Measurements from ENCODE around the gene RMND1.

The RMND1 gene

DNA sequence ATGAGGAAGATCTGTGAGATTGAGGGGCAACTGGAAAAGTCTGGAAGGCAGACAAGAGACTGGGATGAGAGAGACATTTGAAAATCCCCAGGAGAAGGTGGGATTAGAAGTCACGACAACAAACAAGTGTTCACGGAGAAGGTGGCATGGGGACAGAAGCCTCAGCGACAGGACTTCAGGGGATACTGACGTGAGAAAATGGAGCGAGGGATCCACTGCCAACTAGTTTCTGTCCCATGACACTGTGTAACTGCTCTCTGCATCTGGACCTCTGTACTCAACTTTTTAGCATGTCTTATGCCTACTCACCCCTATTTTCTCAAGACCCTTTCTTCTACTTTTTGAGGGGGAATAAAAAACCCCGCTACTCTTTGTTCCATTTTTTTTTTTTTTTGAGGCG lies 42.2 kb downstream of the RMND1 start:
- Histone ChIP-seq H3K4me3 (ENCODE audit: low read length) (no peak overlapping the region), H3K27ac (ENCODE audit: low read length) (no peak overlapping the region), H3K4me1 (ENCODE audit: control insufficient read depth, low read depth, low read length) (no peaks in the 10 kb centered on the region), H3K9me3 (ENCODE audit: control insufficient read depth, low read depth, low read length) (no peaks in the 10 kb centered on the region), H3K9ac (ENCODE audit: low read length) (no peak overlapping the region), H3K36me3 (ENCODE audit: control insufficient read depth, low read depth, low read length) (peaks cover 18% of the 10 kb centered on the region), H3K27me3 (ENCODE audit: control insufficient read depth, insufficient read depth, low read length) (no peaks in the 10 kb centered on the region)

DNA sequence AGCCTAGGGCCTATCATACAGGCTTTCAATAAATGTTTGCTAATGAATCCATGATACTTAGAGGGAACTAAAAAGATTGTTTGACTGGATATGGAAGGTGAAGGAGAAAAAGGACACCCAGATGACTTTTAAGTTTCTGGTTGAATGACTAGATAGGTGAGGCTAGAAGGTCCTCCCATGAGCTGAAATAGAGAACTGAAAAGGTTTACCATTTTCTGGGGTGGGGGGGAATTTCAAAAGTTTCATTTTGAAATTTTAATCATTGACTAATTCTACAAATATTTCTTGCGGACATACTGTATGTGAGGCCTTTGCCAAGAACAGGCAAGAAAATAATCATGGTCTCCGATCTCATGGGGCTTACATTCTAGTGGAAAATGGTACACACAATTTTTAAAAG lies 42.7 kb downstream of the RMND1 start:
- Histone ChIP-seq H3K4me3 (ENCODE audit: low read length) (no peak overlapping the region), H3K27me3 (ENCODE audit: control insufficient read depth, insufficient read depth, low read length) (no peaks in the 10 kb centered on the region), H3K9me3 (ENCODE audit: control insufficient read depth, low read depth, low read length) (no peaks in the 10 kb centered on the region), H3K36me3 (ENCODE audit: control insufficient read depth, low read depth, low read length) (peaks cover 15% of the 10 kb centered on the region), H3K27ac (ENCODE audit: low read length) (no peak overlapping the region), H3K9ac (ENCODE audit: low read length) (no peak overlapping the region), H3K4me1 (ENCODE audit: control insufficient read depth, low read depth, low read length) (no peaks in the 10 kb centered on the region)

GRCh38 chr6:151408858-151409257 lies 43.1 kb downstream of the RMND1 start:
- H3K36me3 ChIP-seq (ENCODE audit: control insufficient read depth, low read depth, low read length) = peaks cover 16% of the 10 kb centered on the region
- no peak overlapping the region for H3K27ac ChIP-seq (ENCODE audit: low read length)
- H3K9ac ChIP-seq (ENCODE audit: low read length) = no peak overlapping the region
- H3K4me3 ChIP-seq (ENCODE audit: low read length) = no peak overlapping the region
- no peaks in the 10 kb centered on the region for H3K9me3 ChIP-seq (ENCODE audit: control insufficient read depth, low read depth, low read length)
- no peaks in the 10 kb centered on the region for H3K4me1 ChIP-seq (ENCODE audit: control insufficient read depth, low read depth, low read length)
- no peaks in the 10 kb centered on the region for H3K27me3 ChIP-seq (ENCODE audit: control insufficient read depth, insufficient read depth, low read length)

- no peaks in the 10 kb centered on the region for H3K4me1 ChIP-seq (ENCODE audit: control insufficient read depth, low read depth, low read length)
- peaks cover 16% of the 10 kb centered on the region for H3K36me3 ChIP-seq (ENCODE audit: control insufficient read depth, low read depth, low read length)
- H3K27ac ChIP-seq (ENCODE audit: low read length) = no peak overlapping the region
- H3K9ac ChIP-seq (ENCODE audit: low read length) = no peak overlapping the region
- no peaks in the 10 kb centered on the region for H3K9me3 ChIP-seq (ENCODE audit: control insufficient read depth, low read depth, low read length)
- H3K27me3 ChIP-seq (ENCODE audit: control insufficient read depth, insufficient read depth, low read length) = no peaks in the 10 kb centered on the region
- no peak overlapping the region for H3K4me3 ChIP-seq (ENCODE audit: low read length)
Observed at GRCh38 chr6:151403919-151404308, 48.0 kb downstream of the RMND1 start.

DNA sequence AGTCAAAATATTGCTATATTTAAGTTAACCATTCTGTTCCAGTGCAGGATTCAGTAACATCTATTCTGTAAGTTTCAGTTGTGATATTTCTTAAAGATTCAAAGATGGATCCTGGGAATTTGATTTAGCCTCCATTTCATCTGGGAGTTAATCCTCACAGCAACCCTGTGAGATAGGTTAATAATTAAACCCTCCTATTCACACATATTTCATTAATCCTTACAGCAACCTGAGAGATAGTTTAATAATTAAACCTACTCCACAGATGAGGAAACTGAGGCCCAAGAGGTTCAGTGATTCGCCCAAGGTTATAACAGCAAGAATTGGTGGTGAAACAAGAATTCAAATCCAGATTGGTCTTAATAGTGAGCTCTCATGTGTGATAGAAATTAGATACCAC lies 49.7 kb downstream of the RMND1 start:
- H3K27ac ChIP-seq (ENCODE audit: low read length) = no peak overlapping the region
- no peaks in the 10 kb centered on the region for H3K27me3 ChIP-seq (ENCODE audit: control insufficient read depth, insufficient read depth, low read length)
- peaks cover 21% of the 10 kb centered on the region for H3K36me3 ChIP-seq (ENCODE audit: control insufficient read depth, low read depth, low read length)
- no peaks in the 10 kb centered on the region for H3K9me3 ChIP-seq (ENCODE audit: control insufficient read depth, low read depth, low read length)
- H3K9ac ChIP-seq (ENCODE audit: low read length) = no peak overlapping the region
- H3K4me1 ChIP-seq (ENCODE audit: control insufficient read depth, low read depth, low read length) = no peaks in the 10 kb centered on the region
- no peak overlapping the region for H3K4me3 ChIP-seq (ENCODE audit: low read length)

DNA sequence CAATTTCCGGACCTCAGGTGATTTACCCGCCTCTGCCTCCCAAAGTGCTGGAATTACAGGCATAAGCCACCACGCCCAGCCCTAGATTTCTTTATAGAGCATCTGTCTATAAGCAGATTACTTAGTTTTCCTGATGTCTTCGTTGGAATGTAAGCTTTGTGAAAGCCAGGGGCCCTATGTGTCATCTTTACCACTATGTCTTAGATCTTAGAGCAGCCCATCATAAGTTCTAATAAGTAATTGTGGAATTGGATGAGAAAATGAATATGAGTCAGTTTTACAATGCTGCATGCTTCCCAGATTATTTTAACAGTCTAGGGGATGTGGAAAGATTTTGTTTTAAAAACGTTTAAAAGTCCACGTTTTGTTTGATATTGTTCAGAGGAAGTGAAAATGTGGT lies 51.5 kb downstream of the RMND1 start:
- Histone ChIP-seq H3K27ac (ENCODE audit: low read length) (no peak overlapping the region), H3K4me1 (ENCODE audit: control insufficient read depth, low read depth, low read length) (no peaks in the 10 kb centered on the region), H3K9me3 (ENCODE audit: control insufficient read depth, low read depth, low read length) (no peaks in the 10 kb centered on the region), H3K9ac (ENCODE audit: low read length) (no peak overlapping the region), H3K27me3 (ENCODE audit: control insufficient read depth, insufficient read depth, low read length) (no peaks in the 10 kb centered on the region), H3K4me3 (ENCODE audit: low read length) (no peak overlapping the region), H3K36me3 (ENCODE audit: control insufficient read depth, low read depth, low read length) (peaks cover 16% of the 10 kb centered on the region)

GRCh38 chr6:151399679-151400078 lies 52.2 kb downstream of the RMND1 start:
- Histone ChIP-seq H3K4me1 (ENCODE audit: control insufficient read depth, low read depth, low read length) (no peaks in the 10 kb centered on the region), H3K27ac (ENCODE audit: low read length) (no peak overlapping the region), H3K9me3 (ENCODE audit: control insufficient read depth, low read depth, low read length) (no peaks in the 10 kb centered on the region), H3K9ac (ENCODE audit: low read length) (peak overlapping the region; percentile 9), H3K36me3 (ENCODE audit: control insufficient read depth, low read depth, low read length) (peaks cover 16% of the 10 kb centered on the region), H3K27me3 (ENCODE audit: control insufficient read depth, insufficient read depth, low read length) (no peaks in the 10 kb centered on the region), H3K4me3 (ENCODE audit: low read length) (no peak overlapping the region)

DNA sequence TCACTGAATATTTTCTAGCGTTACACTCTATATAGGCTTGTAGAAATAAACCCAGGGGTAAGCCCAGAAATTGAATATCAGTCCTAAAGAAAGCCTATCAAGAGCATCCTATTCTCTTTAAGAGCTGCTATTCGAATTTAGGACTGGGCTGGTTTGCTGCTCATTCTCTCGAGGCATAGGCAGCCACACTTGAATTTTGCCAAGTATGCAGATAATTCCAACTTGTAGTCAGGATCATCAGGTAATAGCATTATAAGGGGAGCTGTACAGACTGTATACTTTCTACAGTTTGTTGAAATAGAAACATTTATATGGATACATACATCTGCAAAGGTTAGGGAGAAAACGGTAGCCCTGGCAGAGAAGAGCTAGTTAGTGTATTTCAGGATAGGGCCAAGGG lies 58.5 kb downstream of the RMND1 start:
- peaks cover 16% of the 10 kb centered on the region for H3K4me1 ChIP-seq (ENCODE audit: control insufficient read depth, low read depth, low read length)
- H3K27me3 ChIP-seq (ENCODE audit: control insufficient read depth, insufficient read depth, low read length) = no peaks in the 10 kb centered on the region
- H3K9me3 ChIP-seq (ENCODE audit: control insufficient read depth, low read depth, low read length) = no peaks in the 10 kb centered on the region
- peaks cover 8% of the 10 kb centered on the region for H3K36me3 ChIP-seq (ENCODE audit: control insufficient read depth, low read depth, low read length)
- H3K27ac ChIP-seq (ENCODE audit: low read length) = no peak overlapping the region
- H3K9ac ChIP-seq (ENCODE audit: low read length) = peak overlapping the region; percentile 75
- H3K4me3 ChIP-seq (ENCODE audit: low read length) = peak overlapping the region; percentile 86

- Histone ChIP-seq H3K9ac (ENCODE audit: low read length) (peak overlapping the region; percentile 75), H3K36me3 (ENCODE audit: control insufficient read depth, low read depth, low read length) (peaks cover 8% of the 10 kb centered on the region), H3K27ac (ENCODE audit: low read length) (peak overlapping the region; percentile 77), H3K4me3 (ENCODE audit: low read length) (peak overlapping the region; percentile 86), H3K4me1 (ENCODE audit: control insufficient read depth, low read depth, low read length) (peaks cover 16% of the 10 kb centered on the region), H3K27me3 (ENCODE audit: control insufficient read depth, insufficient read depth, low read length) (no peaks in the 10 kb centered on the region), H3K9me3 (ENCODE audit: control insufficient read depth, low read depth, low read length) (no peaks in the 10 kb centered on the region)
Observed at GRCh38 chr6:151392427-151392826, 59.5 kb downstream of the RMND1 start.

GRCh38 chr6:151391471-151392413 lies 60.2 kb downstream of the RMND1 start, which contains the start of gene ZBTB2:
Gene ZBTB2, minus strand, starts transcription at chr6:151391559. Its CDS starts 17,922 bp downstream, at chr6:151373637.
- no peaks in the 10 kb centered on the region for H3K9me3 ChIP-seq (ENCODE audit: control insufficient read depth, low read depth, low read length)
- no peaks in the 10 kb centered on the region for H3K27me3 ChIP-seq (ENCODE audit: control insufficient read depth, insufficient read depth, low read length)
- peak within 1 kb of the TSS; percentile 86 for H3K4me3 ChIP-seq (ENCODE audit: low read length)
- peaks cover 12% of the 10 kb centered on the region for H3K36me3 ChIP-seq (ENCODE audit: control insufficient read depth, low read depth, low read length)
- peak within 1 kb of the TSS; percentile 77 for H3K27ac ChIP-seq (ENCODE audit: low read length)
- peaks cover 16% of the 10 kb centered on the region for H3K4me1 ChIP-seq (ENCODE audit: control insufficient read depth, low read depth, low read length)
- H3K9ac ChIP-seq (ENCODE audit: low read length) = peak within 1 kb of the TSS; percentile 91

DNA sequence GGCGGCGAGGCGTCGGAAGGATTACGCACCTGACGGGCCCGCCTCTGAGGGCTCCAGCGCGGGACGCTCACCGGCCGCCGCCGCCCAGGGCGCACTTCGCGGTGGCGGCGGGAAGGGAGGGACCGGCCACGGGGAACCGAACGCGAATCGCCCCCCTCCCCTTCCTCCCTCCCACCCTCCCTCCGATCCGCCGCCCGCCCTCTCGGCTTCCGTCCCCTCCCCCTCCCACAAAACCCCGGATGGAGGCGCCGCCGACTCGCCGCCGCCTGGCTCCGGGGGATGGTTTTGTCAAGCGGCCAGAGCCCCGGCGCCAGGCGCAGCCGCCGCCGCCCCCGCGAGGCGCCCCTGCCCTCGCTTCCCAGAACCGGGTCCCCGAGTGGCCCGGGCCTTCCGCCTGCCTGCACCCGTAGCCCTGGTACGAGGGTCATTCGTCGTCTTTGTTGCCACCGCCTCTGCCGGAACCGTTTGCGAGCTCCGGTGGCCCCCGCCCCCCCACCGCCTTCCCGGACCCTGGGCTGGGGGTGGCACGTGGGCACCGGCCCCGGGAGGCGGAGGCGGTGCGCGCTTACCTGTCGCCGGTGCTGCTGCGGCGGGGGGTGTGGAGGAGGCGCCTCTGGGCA lies 61.0 kb downstream of the RMND1 start:
- H3K9me3 ChIP-seq (ENCODE audit: control insufficient read depth, low read depth, low read length) = no peaks in the 10 kb centered on the region
- H3K4me1 ChIP-seq (ENCODE audit: control insufficient read depth, low read depth, low read length) = peaks cover 16% of the 10 kb centered on the region
- H3K27me3 ChIP-seq (ENCODE audit: control insufficient read depth, insufficient read depth, low read length) = no peaks in the 10 kb centered on the region
- peaks cover 12% of the 10 kb centered on the region for H3K36me3 ChIP-seq (ENCODE audit: control insufficient read depth, low read depth, low read length)
- H3K27ac ChIP-seq (ENCODE audit: low read length) = no peak overlapping the region
- H3K9ac ChIP-seq (ENCODE audit: low read length) = peak overlapping the region; percentile 91
- peak overlapping the region; percentile 69 for H3K4me3 ChIP-seq (ENCODE audit: low read length)
